Measurements from ENCODE around the gene PWWP2B. TPM values are rescaled to one million over a fixed set of nuclear protein-coding genes. Genes with fewer than 3 reads are reported as not detected.
A peak's percentile ranks its signal among the peaks of the same experiment; 100 is the strongest.

The PWWP2B gene
- total RNA-seq, 1 donor from 2014 or later, result 10.6 TPM

DNA sequence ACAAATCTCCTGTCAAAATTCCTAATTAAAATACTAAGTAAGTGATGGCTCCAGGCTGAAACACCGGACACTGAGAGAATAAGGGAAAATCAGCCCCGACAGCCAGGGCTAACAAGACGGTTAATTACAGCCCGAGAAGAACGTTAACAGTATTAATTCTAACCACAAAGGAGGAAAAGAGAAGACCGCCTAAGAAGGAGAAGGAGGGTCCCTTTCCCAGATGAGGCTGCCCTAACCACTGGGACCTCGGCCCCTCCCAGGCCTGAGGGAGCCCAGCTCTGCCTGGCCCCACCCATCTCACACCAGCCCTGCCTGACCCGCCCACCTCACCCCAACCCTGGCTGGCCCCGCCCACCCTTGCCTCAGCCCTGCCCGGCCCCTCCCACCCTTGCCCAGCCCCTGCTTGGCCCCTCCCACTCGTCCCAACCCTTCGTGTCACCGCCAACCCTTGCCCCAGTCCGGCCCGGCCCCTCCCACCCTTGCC is 51.3 kb downstream of the PWWP2B start:
- no peak for DNase-seq

DNA sequence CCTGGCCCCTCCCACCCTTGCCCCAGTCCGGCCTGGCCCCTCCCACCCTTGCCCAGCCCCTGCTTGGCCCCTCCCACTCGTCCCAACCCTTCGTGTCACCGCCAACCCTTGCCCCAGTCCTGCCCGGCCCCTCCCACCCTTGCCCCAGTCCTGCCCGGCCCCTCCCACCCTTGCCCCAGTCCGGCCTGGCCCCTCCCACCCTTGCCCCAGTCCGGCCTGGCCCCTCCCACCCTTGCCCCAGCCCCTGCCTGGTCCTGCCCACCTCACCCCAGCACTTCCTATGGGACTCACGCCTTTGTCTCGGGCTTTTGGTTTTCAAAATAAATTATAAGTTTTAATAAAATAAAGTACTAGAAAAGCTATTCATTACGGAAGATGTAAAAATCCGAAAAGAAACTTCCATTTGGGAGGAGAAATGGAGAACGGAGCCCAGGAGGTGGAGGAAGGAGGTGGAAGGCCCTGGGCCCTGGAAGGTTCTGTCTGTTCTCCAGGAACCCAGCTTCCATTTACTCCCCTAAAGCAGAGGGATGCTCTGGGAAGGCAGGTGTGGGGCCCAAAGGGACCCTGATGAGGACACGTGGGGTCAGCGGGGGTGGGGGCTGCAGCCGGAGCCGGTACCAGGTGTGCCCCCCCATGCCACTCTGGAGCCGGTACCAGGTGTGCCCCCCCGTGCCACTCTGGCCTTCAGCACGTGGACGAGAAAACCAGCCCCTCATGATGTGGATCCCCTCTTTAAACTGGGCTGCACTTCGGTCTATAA is 52.2 kb downstream of the PWWP2B start:
- DNase-seq, result no peak

DNA sequence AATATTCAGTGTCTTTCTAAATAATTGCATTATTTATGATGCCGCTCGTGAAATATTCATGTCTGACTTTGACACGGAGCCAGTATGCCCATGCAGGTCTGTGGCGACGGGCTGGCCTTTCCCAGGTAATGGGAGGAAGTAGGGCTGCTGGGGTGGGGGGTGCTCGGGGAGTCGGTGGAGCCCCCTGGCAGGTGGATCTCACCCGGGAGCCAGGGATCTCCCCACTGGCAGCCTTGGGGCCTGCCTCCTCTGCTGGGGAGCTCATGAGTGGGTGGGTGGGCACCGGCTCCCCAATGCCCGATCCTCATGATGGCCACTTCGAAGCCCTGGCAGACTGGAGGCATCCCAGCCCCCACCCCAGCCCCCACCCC is 52.8 kb downstream of the PWWP2B start:
- DNase-seq, result no peak

DNA sequence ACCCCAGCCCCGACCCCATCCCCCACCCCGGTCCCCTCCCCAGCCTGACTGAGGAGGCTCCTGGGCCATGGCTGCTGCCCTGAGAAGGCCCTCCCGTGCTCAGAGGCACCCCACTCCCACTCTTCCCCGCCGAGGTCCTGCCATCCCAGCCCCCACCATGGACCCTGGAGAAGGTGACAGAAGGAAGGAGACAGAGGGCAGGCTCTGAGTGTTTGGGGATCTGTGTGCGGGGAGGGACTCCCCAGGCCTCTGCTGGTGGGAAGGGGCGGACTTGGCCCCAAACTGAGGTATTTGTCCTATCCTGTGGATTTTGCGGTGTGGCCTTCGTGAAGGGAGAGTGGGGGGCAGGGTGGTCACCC is 53.4 kb downstream of the PWWP2B start:
- DNase-seq, result no peak

DNA sequence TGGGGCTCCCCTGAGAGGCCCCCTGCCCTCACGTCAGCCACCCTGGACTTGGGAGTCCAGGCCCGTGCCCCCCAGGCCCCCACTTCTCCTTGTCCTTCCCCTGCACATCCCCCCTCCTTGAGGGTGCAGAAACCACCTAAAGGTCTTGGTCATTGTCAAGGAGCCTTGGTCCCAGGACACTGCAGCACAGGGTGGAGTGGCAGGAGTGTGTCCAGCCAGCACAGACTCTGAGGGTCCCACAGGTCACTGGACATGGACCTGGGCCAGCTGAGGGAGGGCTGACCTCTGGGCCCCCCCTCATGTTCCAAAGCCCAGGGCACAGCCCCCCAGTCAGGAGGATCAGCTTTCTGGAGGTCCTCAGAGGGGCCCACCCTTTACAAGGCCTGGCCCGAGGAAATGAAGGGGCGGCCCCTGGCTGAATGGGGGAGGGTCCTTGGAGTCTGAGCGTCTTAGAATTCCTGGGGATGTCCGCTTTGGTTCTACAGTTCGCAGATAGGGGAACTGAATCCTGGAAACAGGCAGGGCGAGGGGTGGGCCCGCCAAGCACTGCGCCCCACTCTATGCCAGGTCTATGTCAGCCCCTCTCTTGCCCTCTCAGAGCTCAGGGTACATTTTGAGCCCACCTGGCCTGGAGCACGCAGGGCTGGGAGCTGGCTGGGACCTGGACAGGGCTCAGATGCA is 54.0 kb downstream of the PWWP2B start:
- no peak for DNase-seq

DNA sequence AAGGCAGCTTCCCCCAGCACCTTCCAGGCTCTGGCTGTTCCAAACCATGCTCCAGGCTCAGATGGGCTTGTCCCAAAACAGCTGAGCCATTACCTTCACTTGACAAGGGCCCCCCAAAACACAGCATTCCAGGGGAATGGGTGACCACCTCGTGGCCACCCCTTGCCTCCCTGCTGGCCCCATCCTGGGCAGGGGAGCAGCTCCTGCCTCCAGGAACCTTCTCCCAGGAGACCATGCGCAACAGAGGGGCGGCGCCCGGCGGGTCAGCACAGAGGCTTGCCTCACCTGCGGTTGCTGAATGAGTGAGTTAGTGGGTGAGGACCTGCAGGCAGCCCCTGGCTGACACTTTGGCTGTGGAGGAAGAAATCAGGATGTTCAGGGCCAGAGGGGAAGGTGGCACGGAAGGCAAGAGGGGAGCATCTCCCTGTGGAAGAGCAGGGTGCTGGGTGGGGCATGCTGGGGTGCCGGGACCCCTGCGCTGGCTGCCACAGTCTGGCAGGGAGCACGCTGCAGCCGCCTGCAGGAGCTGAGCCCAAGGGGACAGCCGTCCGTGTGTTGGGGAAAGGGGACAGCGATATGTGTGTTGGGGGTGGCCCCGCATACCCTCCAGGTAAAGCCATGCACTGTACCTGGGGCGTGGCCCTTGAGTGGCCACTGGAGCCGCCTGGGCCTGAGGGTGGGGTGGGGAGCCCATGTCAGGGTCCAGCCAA is 54.7 kb downstream of the PWWP2B start:
- DNase-seq, result no peak

DNA sequence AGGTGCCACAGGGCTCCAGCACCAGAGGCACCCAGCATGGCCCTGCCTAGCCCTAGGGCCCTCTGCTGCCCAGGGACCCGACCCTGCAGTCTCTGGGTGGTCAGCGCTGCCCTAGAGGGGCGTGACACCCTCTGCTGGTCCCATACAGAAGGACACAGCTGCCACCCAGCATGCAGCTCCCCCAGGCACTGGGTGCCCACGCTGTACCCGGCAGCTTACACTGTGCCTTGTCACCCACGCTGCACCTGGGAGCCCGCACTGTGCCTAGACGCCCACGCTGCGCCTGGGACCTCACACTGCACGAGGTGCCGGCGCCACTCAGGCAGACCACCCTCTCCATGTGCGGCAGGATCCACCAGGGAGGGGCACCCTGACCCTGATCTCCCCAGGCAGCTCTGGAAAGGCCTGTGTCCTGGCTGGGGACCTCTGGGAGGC is 55.2 kb downstream of the PWWP2B start:
- DNase-seq, result no peak

DNA sequence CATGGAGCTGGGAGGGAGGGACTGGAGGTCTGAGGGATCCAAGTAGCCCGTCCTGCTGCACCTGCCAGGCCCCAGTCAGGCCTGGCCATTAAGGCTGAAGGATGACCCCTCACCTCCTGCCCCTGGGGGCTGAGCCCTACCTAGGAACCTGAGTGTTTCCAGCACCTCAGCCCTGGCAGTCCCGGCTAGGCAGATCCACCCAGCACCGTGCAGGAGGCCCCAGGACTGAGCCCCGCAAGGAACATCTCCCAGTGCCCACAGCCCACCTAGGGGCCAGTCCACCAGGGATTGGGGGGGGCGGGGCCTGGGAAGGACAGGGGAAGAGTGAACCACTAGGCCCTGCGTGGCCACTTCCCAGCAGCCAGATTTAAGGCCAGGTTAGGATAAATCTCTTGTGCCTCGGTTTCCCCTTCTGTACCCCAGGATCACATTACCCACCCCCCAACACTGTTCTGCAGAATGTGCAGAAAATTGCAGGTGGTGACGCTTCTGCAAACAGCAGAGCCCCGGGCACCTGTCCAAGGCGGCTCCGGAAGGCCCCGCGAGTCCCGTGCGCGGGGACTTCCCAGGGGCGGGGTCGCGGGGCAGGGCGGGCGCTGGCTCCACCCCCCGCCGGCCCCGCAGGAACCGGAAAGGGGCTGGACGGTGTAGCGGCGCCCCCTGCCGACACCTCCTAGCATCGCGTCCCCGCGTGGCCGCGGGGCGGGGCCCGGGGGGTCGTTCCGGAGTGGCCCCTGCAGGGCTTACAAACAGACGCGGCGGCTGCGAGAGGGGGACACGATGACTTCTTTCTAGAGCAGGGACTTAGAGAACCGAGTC is 55.9 kb downstream of the PWWP2B start:
- peak; percentile 56 for DNase-seq

DNA sequence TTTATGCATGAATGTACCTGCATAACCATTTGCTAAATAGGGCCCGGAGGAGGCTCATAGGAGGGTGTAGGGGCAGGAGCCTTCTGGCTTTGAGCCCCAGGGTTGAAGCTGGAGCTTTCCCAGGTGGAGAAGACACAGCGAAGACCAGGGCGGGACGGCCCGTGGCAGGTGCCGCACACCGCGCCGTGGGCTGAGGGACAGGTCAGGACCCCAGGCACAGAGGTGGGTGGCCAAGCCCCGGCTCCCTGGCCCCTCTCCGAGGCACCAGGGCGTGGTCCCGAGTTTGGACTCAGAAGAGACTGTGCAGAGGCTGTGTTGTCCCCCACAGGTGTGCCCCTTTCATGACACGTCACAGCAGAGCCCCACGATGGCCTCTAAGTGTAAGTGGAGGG is 56.5 kb downstream of the PWWP2B start:
- DNase-seq, result no peak

DNA sequence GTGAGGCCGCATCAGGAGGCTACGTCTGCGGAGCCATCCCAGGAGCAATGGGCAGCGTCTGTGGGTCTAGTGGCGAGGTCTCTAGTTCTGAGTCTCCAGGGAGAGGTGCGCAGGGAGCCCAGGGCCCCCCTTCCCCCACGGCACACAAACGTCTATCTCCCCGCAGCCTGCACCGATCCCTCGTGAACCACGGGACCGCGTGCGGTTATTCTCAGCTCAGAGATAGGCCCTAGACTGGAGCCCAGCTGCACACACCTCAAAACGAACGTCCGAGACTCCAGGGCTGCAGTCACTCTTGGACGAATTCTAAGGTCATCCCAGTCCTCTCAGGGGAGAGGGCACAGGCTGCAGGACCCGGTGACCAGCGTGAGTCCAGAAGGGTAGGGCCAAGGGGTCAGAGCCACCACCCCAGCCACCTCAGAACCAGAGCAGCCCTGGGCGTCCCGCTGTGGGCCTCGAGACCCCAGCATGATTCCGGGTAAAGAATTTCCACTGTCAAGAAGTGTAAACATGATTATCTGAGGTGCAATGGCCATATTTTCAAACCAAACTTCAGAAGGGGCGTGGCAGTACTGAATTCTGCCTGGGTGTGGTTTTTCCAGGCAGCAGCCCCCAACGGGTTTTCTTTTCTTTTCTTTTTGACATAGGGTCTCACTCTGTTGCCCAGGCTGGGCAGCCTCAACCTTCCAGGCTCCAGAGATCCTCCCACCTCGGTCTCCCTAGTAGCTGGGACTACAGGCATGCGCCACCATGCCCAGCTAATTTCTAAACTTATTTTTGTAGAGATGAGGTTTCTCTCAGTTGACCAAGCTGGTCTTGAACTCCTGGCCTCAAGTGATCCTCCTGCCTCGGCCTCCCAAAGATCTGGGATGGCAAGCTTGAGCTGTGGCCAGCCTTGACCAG is 57.5 kb downstream of the PWWP2B start:
- no peak for DNase-seq

DNA sequence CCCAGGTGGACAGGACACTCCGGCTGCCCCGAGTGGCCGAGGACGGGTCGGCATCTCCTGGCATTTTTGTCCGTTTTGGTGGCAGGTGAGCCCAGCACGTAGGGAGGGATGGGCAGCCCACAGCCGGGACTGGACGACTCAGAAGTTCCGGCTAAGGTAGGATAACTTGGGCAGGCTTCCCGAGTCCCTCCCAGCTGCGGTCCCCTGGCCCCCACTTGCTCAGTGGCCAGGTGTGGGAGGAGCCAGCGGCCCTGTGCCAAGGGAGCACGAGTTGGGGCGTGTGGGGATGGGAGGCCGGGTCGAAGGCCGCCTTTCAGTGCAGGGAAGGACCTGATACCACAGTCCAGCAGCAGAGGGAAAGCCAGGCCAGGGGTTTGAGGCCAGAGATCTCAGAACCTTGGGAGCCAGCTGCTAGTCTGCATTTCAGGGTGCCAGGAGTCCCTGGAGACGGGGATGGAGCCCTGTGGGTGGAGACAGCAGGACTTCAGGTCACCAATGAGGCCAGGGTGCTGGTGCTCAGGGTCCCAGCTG is 58.5 kb downstream of the PWWP2B start:
- no peak for DNase-seq

DNA sequence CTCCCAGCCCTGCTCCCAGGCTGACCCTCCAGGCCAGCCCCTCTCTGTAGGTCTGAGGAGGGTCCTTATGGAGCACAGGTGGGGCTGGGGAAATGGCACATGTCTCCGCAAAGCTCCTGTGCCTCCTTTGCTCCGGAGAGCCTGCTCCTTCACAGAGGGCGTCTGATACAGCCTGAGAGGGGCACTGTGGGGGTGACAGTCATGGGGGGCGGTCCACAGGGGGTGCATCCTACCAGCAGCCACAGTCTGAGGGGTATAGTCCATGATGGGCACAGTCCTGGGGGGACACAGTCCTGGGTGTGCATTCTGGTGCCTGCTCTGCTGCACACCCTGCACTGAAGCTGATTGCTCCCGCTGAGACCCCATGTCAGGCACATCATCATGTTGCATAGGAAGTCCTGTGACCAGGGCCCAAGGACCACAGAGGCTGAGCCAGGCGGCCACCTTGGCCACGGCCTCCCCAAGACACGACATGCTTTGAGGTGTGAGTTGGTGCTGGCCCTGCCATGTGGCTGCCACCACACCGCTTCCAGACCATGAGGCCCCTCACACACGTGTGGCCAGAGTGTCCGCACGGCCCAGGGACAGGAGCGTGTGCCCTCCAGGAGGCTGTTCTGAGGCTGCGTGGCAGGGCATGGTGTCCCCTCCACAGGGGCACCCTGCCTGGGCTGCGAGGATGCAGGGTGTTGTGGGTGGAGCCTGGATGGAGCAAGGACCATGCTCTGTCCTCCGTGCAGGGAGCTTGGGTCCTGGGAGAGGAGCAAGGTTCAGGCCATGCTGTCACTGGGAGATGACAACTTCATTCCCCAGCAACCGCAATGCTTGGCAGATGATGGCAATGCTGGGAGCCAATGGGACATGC is 59.2 kb downstream of the PWWP2B start:
- DNase-seq, result no peak

DNA sequence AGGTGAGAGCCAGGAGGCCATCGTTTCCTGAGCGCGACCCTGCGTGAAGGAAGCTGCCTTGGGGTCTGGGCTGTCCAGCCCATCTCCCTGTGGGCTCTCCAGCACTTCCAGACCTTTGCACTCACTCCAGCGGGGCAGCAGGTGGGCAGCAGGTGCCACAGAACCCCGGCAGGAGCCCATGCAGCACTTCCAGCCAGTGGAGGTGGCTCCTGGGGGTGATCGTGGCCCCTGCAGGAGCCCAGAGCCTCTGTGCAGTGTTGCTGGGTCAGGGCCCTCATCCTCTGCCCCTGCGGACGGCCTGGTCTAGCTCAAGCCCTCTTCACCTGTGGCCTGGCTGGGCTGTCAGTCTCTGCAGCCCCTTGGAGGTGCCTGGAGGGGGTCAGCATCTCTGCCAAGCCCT is 59.9 kb downstream of the PWWP2B start:
- no peak for DNase-seq

DNA sequence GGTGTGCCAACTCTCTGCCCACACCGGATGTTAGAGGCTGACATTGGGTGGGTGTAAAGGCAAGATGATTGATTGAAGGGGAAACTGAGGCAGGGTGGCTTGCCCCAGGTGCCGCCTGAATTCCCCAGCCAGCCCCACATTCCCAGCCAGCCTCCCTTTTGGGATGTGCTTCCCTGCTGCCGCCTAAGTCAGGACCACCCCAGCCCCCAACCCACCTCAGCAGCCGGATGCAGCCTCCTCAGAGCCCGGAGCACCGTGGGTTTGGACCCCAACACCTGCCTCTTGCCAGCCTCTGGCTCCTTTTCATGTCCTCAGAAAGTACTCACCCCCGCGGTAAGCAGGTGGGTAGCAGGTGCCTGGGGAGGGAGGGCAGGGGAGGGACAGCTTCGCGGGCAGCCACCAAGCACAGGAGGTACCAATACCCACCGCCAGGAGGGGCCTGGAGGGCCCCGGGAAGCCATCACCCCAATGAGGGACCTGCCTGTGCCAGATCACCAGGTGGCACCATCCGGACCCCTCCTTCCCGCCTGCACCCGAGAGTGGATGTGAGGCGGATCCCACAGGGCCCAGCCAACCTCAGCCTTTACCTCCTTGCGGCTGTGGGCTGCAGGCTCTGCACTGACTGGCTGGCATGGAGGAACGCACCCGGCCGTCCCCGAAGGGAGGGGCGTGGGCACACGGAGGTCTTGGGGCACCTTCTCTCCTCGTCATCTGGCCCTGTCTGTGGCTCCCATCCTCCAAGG is 60.5 kb downstream of the PWWP2B start:
- no peak for DNase-seq

DNA sequence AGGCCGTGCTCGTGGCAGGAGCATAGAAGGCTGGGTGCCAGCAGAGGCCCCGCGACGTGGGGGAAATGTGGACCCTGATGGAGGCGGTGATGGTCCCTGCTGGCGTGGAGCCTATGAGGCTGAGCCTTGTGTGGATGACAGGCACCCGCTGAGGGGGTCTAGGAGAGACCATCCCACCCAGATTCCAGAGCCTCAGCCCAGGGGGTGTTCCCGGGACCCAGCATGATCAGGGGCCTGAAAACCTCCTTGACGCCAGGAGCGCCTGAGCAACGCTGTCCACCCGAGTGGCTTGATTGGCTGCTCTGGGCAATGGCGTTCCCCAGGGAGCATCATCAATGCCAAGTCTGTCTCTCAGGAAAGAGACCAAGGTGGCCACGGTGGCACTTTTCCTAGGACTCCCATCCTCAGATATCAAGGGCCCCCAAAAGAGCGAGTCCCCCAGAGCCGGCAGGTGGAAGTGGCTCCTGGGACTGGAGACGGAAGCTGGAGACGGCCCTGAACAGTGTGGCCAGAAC is 61.1 kb downstream of the PWWP2B start:
- DNase-seq, result no peak

DNA sequence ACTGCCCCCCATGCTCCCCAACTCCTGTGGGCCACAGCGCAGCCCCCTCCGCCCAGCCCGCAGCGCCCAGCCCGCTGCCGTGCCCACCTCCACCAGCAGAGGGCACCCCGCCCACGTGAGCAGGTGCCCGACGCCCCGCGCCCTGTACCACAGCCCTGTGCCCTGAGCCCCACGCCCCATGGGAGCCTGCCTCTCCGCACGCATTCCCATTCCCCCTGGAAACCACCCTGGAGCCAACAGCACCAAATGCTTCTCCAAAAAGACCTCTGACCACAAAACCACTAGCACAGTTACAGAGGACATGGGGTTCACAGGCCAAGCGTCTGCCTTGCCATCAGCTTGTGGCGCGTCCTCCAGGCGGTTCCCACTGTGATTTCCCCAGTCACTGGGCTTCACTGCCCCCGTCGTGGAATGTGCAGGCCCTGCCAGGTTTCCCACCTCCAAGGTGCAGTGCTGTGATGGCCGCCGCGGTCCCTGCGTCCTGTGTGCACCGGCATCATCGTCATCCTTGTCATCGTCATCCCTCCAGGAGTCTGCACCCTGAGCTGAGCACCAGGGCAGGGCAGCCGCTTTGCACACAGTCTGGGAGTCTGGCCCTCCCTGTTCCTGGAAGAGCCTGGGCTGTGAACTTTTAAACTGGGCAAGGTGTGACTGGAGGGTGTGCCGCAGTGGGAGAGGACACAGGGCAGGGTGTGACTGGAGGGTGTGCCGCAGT is 61.7 kb downstream of the PWWP2B start:
- peak; percentile 20 for DNase-seq

DNA sequence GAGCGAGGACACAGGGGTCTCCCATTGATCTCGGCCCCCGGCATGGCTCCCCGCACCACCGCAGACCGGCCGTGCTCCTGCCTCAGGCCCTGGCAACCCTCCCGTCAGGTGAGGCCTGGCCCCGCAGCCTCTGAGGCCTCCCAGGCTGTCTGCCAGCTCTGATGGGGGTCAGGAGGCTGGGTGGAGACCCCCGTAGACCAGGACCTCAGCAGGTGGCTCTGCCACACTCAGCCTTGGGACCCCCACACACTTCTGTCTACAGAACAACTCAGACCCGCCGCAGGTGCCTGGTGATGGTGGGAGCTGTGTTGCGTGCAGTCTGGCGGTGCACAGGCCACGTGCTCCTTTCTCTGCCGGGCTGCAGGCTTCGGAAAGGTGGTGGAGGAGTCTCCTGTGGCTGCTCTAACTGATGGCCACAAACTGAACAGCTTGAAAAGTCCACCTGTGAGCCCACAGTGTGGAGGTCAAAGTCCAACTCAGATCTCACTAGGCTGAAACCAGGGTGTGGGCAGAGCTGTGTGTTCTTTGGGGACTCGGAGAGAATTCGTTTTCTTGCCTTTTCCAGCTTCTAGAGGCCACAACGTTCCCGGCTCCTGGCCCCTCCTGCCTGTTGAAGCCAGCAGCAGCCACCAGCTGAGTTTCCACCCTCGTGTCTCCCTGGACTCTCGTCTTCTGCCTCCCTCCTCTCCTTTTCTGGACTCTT is 62.5 kb downstream of the PWWP2B start:
- no peak for DNase-seq

DNA sequence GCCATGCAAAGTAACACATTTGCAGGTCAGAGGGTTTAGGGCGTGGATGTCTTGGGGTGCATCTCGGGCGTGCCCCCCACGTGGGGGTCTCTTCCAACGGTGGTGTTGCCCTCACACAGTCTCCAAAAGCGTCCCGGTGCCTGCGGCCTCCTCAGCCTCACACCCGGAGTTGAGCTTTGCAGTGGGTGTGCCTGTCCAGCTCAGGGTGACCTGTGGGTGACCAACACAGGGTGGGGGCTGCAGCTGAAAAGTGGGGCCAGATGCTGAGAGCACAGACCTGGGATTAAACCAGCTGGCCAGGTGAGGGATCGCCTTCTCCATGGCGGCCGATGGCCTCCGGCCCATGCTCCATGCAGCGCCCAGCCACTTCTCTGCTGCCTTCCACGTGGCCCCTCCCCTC is 63.1 kb downstream of the PWWP2B start:
- no peak for DNase-seq

All from skin of body (tissue), 2 donors.